ENCODE results near the gene MACROD2.

DNA sequence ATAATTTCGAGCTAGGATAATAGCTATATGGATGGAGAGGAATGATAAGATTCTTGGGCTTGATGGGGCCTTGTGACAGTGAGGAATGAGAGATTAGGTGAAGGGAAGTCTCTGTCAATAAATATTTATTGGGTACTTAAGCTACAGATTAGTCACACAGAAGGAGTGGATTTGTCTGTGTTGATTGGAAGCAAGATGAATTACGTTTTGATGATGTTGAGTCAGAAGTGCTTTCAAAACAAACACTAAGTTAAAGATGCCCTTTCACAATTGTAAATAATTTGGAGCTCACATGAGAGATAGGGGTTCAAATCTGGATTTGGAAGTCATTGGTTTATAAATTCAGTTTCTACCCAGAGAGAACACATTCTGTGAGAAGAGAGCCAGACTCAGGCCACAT is 1743.7 kb downstream of the MACROD2 start:
- TF ChIP-seq POLR2AphosphoS5 (IDR thresholded peaks at IDR 0.05; ENCODE audit: low read depth, low read length), result no peak
- TF ChIP-seq POU2F2 (IDR thresholded peaks at IDR 0.05; ENCODE audit: low read depth, low read length), result no peak
- TF ChIP-seq POLR2A (IDR thresholded peaks at IDR 0.05; ENCODE audit: low read depth, low read length), result no peak
- no peak for TF ChIP-seq TAF1 (IDR thresholded peaks at IDR 0.05; ENCODE audit: low read depth, low read length)
- no peak for TF ChIP-seq SPI1 (IDR thresholded peaks at IDR 0.05; ENCODE audit: low read depth, low read length)
- TF ChIP-seq PAX5 (IDR thresholded peaks at IDR 0.05; ENCODE audit: insufficient read depth, low read length, severe bottlenecking), result no peak
